Hypothalamus (tissue), 51 donors: Measurements from ENCODE around the gene LRRC23.
"Not testable (repeated sequence)": the region's sequence is repeated elsewhere in the genome, so short reads cannot be mapped to it uniquely, and the experiment has no call there.

ENCODE experiments used
- DNase-seq, 51 donors: peaks; one replicate each; lab custom pipeline; 2025; lab: John Stamatoyannopoulos, UW

LRRC23 gene, protein sequence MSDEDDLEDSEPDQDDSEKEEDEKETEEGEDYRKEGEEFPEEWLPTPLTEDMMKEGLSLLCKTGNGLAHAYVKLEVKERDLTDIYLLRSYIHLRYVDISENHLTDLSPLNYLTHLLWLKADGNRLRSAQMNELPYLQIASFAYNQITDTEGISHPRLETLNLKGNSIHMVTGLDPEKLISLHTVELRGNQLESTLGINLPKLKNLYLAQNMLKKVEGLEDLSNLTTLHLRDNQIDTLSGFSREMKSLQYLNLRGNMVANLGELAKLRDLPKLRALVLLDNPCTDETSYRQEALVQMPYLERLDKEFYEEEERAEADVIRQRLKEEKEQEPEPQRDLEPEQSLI

DNA sequence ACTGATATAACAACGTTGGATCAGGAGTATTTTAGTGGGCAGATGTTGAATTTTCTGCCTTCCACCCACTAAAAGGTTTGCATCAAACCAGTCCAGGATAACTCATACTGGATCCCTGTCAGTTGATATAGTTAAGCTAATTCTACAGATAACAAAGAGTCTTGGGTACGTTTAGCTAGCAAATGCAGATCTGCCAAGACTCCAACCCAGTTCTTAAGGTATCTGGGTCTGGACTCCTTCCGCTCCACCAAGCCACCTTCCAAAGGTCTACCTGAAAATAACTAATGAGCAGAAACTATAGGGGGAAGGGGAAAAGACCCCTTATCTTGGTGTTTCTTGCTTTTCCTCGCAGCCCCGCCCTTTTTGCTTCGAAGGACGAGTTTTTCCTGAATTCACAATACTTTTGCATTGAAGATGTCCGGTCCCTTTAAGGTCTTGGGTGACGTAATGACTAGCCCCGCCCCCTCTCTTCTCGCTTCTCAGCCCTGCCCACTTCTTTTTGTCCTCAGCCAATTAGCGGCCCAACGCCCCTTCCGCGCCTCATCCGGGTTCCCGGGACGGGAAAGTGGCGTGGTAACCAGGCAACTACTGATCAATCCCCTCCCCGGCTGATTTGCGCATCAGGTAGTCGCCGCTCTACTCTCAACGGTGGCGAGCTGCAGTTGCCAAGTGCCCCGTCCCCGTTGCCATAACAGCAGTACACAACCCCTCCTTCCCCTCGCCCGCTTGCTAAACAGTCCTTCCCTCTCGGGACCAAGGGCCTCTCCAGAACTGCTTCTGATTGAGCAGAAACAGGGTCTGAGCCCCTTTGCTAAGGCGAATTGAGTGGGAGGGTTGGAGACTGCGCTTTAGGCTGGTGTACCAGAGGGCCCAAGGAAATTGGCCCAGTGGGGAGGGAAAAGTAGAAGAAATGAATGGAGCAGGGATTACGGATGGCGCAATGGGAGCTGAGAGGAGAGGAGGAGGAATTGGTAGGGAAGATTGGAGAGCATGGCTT lies at the start of gene LRRC23:
TSS of gene LRRC23 (plus strand) at position 543 of the 997 bp plus-strand sequence. CDS start 812 bp downstream, outside the sequence.
- DNase-seq = peak; percentile 77 to 99 (median 96)

DNA sequence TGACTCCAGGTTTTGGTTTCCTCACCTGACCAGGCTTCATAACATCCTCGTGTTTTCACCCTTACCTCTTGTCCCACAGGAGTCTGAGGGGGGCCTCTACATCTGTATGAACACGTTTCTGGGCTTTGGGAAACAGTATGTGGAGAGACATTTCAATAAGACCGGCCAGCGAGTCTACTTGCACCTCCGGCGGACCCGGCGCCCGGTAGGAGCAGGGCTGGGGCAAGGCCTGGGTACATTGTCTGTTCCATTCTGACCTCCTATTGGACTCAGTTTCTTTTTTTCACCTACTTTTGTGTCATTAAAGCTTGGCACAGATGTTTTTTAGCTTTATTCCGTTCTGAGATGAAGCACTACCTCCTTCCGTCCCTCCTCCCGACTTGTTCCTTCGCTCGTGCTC lies 49.3 kb upstream of the LRRC23 start:
- no peak for DNase-seq

DNA sequence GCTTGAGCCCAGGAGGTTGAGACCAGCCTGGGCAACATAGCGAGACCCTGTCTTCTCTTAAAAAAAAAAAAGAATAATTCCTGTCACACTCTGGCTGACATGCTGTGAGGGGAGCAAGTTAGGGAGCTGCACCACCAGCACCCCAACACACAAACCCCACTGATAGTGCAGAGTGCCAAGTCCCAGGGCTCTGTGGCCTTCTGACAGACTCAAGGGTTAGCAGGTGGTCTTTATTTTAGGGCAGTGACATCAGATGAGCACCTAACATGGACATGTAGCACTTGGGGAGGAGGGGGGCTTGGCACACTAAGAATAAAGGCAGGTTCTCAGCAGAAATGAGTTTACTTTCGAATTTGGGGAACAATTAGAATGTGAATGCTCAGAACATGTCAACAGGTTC lies 45.8 kb upstream of the LRRC23 start:
- no peak for DNase-seq

DNA sequence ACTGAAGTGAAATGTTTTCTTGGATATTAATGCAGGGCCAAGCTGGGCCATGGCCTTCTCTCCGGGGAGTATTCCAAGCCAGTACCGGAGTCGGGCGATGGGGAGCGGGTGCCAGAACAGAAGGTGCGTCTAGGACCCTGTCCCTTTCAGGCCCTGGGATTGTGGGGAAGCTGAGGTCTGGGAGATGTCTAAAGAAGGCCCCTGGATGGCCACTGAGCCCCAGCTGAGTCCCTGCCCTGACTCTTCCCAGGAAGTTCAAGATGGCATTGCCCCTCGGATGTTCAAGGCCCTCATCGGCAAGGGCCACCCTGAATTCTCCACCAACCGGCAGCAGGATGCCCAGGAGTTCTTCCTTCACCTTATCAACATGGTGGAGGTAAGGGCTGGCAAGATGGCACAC lies 44.5 kb upstream of the LRRC23 start:
- DNase-seq = no peak

DNA sequence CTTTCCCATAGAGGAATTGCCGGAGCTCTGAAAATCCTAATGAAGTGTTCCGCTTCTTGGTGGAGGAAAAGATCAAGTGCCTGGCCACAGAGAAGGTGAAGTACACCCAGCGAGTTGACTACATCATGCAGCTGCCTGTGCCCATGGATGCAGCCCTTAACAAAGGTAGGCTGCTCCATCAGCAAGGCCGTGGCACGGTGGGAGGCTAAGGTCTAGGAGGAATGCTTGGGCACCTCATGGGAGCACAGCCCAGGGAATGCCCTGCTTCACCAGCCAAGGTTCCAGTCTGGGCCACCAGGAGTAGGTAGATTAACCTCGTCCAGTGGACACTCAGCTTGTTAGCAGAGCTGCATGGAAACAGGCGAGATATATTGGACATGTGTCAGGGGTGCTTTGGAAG lies 43.7 kb upstream of the LRRC23 start:
- DNase-seq = no peak

DNA sequence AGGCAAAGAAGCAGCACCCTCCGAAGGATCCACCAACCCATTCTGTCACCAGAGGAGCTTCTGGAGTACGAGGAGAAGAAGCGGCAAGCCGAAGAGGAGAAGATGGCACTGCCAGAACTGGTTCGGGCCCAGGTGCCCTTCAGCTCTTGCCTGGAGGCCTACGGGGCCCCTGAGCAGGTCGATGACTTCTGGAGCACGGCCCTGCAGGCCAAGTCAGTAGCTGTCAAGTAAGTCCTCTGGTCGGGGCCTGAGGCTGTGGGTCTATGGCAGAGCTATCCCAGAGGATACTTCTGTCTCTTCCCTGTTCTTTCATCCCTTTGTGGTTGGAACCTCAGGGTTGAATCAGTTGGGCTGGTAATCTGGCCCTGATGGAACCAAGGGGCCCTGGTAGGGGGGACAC lies 43.2 kb upstream of the LRRC23 start:
- no peak for DNase-seq

DNA sequence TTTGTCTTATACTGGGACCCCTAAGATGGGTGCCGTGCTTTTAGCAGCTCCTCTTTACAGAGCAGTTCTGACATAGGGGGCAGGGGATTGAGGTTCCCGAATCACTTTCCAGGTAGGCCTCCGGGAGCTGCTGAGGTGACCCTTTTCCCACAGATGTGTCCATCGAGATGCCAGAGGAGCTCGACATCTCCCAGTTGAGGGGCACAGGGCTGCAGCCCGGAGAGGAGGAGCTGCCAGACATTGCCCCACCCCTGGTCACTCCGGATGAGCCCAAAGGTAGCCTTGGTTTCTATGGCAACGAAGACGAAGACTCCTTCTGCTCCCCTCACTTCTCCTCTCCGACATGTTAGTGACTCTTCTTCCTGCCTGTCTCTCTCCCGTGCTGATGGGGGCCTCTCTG lies 41.6 kb upstream of the LRRC23 start:
- no peak for DNase-seq

DNA sequence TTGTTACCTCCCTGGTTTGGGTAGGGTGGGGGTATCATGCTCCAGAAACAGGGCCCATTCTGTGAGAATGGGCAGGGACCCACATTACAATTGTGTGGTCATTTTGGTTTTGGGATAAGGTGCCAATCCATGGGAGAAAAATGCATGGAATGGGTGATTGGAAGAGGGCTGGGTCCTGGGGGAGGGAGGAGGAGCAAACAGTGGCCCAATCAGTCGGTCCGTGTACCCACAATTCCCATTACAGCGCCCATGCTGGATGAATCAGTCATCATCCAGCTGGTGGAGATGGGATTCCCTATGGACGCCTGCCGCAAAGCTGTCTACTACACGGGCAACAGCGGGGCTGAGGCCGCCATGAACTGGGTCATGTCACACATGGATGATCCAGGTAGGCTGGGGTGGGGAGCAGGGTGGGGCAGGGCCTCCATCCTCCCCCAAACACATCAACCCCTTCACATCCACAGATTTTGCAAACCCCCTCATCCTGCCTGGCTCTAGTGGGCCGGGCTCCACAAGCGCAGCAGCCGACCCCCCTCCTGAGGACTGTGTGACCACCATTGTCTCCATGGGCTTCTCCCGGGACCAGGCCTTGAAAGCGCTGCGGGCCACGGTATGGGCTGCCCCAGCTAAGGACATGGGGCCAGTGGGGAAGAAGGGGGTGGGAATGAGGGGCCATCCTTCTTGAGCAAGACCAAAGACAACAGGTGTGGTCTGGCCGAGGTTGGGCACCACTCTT lies 40.9 kb upstream of the LRRC23 start:
- no peak for DNase-seq

DNA sequence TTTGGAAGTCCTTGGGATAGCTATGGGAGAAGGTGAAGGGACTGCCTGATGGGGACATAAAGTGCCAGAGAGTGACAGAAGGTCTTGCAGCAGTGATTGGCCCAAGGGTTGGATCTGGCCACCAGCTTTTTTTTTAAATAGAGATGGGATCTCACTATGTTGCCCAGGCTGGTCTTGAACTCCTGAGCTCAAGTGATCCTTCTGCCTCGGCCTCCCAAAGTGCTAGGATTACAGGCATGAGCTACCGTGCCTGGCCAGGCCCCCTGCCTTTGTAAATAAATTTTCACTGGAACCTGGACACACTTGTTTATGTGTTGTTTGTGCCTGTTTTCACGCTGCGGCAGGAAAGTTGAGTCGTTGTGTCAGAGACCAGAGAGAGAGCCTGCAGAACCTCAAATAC lies 39.3 kb upstream of the LRRC23 start:
- not testable (repeated sequence) for DNase-seq

DNA sequence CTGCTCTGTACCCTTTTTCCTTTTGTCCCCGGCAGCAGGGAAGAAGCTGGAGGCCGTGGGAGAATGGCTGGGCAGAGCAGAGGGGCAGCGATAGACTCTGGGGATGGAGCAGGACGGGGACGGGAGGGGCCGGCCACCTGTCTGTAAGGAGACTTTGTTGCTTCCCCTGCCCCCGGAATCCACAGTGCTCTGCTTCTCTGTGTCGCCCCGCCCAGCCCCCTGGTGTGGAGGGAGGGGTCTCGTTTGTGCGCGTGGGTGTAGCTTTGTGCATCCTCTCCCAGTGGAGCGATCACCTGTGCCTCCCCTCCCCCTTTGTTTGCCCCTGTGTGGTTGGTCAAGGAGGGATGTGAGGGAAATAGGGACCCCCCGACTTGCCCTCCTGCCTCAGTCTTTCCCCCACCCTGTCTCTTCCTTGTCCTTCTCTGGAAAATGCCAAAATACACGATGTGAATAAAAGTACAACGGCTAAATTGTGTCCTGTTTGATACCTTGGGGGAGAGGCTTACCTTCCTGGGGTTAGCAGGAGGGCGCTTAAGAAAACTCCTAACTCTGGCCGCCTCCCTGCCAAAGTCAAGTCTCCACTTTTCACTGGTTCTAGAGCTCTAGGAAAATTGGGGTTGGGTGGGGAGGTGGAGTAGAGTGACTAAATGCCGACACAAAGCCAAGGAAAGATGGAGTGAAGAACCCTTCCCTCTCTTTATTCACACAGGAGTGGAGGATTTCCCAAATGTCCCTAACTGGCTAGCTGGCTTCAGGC lies 38.3 kb upstream of the LRRC23 start:
- DNase-seq = no peak

DNA sequence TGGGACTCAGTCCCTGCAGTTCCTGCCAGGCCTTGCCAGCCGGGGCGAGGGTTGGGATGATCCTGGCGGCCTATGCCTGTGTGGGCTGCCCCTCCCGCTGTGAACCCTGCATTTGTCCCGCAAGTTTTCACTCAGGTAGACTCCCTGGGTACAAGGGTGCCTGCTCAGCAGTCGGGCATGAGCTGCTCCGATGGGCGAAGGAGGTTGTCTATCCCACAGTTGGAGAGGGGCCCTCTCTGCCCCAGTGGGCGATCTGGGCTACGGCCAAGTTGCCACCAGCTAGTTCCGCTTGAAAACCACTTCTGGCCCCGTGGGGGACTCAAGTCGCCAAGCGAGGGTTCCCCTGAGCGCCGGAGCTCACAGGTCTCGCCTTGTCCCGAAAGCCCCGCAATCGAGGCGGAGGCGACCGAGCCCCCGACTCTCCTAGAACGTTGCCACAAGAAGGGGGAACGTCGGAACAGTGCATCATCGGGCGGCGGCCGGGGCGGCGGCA lies 37.7 kb upstream of the LRRC23 start:
- peak in 18 of 51 donors; percentile 32 to 78 (median 50) for DNase-seq

DNA sequence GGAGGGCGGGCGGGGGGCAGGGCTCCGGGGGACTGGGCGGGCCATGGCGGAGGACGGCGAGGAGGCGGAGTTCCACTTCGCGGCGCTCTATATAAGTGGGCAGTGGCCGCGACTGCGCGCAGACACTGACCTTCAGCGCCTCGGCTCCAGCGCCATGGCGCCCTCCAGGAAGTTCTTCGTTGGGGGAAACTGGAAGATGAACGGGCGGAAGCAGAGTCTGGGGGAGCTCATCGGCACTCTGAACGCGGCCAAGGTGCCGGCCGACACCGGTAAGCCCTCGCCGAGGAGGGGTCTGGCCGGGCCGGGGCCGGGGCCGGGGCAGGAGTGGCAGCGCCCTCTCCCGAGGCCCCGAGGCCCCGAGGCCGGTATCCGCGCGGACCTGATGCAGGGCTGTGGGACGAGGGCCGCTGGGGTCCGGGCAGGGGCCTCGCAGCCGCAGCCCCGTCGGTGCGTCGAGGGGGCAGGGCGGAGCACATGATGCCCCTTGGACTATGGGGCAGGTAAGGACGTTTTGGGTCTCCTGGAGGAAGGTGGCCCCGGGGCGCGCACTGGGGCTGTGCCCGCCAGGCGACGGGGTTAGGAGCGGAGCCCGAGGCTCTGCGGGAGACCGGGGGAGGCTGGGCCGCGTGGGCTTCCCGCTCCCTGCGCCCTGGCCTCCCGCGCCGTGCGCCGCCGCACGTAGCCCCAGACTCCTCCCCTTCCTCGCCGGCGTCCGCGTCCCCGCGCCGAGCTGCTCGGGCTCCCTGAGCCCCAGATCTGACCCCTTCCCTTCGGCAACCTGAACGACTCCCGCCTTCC lies 37.0 kb upstream of the LRRC23 start, which contains the start of gene TPI1:
TSS of gene TPI1 (plus strand) at position 119 of the 798 bp plus-strand sequence. CDS start at position 155, 36 bp downstream.
- DNase-seq = peak in 50 of 51 donors; percentile 3 to 92 (median 79)

DNA sequence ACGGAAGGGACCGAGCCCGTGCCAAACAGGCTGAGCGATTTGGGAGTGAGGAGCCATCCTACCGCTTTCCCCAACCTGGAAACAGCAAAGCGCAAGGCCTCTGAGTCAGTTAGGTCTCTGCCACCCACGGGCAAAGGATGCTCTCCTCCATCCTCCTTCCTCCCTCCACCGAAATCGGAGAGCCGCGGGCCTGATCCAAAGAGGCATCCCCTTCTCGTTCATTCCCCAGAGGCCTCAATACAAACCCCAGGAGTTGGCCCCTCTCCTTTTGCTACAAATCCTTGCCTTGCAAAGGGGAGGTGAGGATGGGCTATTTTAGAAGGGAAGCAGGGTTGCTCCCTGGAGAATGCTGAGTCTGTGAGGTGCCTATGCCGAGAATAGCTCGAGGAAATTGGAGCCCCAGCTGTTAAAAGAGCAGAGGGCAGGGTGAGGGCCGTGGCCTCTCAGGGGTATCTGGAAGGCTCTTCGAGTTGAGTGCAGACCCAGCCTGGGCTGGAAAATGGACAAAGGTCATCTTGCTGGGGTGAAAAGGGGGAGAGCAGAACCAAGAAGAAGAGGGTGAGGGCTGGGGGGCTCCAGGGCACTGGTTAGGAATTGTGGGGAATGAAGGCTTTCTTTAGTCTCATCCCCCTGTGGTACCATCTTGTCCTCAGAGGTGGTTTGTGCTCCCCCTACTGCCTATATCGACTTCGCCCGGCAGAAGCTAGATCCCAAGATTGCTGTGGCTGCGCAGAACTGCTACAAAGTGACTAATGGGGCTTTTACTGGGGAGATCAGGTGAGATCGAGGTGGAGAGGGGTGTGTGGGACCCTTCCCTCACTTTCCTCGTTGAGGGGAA lies 36.2 kb upstream of the LRRC23 start:
- peak in 2 of 51 donors; percentile 44 to 76 for DNase-seq

DNA sequence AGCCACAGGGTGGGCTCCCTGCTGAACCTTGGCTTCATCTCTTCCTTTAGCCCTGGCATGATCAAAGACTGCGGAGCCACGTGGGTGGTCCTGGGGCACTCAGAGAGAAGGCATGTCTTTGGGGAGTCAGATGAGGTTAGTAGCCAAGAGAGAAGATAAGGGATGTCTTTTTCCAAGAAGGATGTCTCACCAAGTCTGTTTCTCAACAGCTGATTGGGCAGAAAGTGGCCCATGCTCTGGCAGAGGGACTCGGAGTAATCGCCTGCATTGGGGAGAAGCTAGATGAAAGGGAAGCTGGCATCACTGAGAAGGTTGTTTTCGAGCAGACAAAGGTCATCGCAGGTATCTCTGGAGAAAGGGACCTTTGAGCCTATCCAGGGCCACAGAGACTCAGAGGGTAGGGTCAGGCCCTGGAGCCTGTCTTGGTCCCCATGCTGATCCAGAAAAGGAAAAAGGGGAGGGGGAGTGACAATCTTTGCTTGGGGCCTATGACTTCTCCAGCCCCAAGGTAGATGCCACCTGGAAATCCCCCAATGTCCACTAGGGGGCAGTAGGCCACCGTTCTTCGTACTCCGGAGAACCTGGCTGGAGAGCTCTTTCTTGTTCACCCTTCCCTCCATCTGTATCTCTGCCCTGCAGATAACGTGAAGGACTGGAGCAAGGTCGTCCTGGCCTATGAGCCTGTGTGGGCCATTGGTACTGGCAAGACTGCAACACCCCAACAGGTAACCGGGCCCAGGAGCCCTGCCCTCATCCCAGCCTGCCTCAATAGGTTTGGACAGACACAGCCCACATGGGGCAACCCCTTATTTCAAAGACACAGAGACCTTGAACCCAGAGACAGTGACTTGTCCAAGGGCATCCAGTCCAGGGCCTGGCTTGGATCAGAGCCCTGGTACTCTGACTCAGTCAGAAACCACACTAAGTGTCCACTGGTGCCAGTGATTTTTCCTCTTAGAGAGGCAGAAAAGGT lies 35.3 kb upstream of the LRRC23 start:
- DNase-seq = peak in 47 of 51 donors; percentile 2 to 83 (median 55)

DNA sequence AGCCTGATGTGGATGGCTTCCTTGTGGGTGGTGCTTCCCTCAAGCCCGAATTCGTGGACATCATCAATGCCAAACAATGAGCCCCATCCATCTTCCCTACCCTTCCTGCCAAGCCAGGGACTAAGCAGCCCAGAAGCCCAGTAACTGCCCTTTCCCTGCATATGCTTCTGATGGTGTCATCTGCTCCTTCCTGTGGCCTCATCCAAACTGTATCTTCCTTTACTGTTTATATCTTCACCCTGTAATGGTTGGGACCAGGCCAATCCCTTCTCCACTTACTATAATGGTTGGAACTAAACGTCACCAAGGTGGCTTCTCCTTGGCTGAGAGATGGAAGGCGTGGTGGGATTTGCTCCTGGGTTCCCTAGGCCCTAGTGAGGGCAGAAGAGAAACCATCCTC lies 34.3 kb upstream of the LRRC23 start:
- DNase-seq = not testable (repeated sequence)

DNA sequence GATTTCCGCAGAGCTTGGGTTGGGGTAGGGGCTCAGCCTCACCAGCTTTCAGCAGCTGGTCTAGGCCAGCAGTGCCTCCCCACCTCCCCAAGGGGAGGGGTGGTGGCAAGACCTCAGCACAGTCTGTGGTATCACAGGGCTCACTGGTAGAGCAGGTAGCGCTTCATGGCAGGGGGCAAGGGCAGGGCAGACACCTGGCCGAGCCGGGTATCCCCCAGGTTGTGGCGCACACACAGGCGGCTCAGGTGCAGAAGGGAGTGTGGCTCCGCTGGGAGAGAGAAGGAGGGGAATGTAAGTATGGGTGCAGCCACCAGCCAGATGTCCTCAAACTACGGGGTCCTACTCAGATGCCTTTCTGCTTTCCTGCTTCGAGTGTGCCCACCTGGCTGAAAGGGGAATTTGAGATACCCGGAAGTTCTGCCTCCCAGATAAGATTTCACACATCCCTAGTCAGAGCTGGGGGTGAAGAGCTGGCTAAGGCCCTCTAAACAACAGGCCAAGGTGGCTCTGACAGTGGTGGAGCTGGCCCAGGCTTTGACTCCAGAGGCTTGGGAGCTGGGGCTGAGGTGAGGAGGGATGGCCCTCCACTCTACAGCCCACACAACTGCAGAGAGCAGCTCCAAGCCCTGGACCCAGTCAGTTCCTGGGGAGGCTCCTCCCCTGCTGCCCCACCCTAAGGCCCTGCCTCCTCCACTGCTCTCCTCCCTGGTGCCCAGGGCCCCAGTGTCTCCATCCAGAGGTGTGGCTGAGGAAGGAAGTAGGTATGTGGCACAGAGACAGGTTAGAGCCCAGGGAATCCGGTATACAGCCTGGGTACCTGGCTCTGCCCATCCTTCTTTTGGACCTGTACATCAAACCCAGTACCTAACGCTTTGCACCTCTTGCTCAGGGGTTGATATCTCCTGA lies 33.3 kb upstream of the LRRC23 start:
- DNase-seq = no peak
